CD4-positive, alpha-beta T cell (primary cell): Measurements from ENCODE around the gene MAP3K21. TPM values are rescaled to one million over a fixed set of nuclear protein-coding genes. Genes with fewer than 3 reads are reported as not detected.

ENCODE experiments used
- ATAC-seq: fragments of 200-7000 bp; cut with Tn5 transposase; one replicate; pipeline ENCODE4 v1.10.0; 2022; ENCODE audit warnings: mild to moderate bottlenecking; ENCODE audit not compliant: poor library complexity
- CTCF ChIA-PET: fragments of 350-600 bp; sonication (Branson Sonifier 250); formaldehyde crosslinking; loops from one replicate; lab custom pipeline; 2021; ENCODE audit warnings: antibody characterized with exemption, inconsistent platforms; lab: Charles Lee
- POLR2A ChIA-PET: fragments of 350-600 bp; sonication (Branson Sonifier 250); formaldehyde crosslinking; loops from one replicate; lab custom pipeline; 2021; ENCODE audit warnings: antibody characterized with exemption, inconsistent platforms; lab: Charles Lee
- DNase-seq, 14 experiments: peaks; one replicate each; pipeline ENCODE4 v3.0.0-alpha.2; 2013 to 2020; ENCODE audit warnings: mixed read lengths in 2 of 14
- H3K27ac ChIP-seq, 2 donors: one replicate each; pipeline versions ENCODE4 v1.5.1 to v1.7.0; 2013; ENCODE audit warnings: low read length in 2 of 2, low read depth in 1 of 2, mild to moderate bottlenecking in 1 of 2
- H3K27me3 ChIP-seq, 2 experiments: 1 replicate in 1 of 2; 2 replicates in 1 of 2; pipeline versions ENCODE4 v1.6.1 to v1.7.0; 2013; ENCODE audit warnings: low read length in 2 of 2, control low read depth in 1 of 2, mild to moderate bottlenecking in 1 of 2, moderate library complexity in 1 of 2; ENCODE audit not compliant: insufficient read depth in 2 of 2, control insufficient read depth in 1 of 2
- H3K36me3 ChIP-seq: one replicate; pipeline ENCODE4 v1.6.1; 2013; ENCODE audit warnings: low read length, control low read depth; ENCODE audit not compliant: insufficient read depth
- H3K4me1 ChIP-seq: one replicate; pipeline ENCODE4 v1.6.1; 2013; ENCODE audit warnings: low read length, control low read depth; ENCODE audit not compliant: insufficient read depth
- H3K4me3 ChIP-seq: one replicate; pipeline ENCODE4 v1.5.1; 2013; ENCODE audit warnings: mild to moderate bottlenecking, low read length, moderate library complexity
- H3K9me3 ChIP-seq, 2 experiments: 1 replicate in 1 of 2; 2 replicates in 1 of 2; pipeline versions ENCODE4 v1.6.1 to v1.7.0; 2013; ENCODE audit warnings: low read length in 2 of 2, mild to moderate bottlenecking in 2 of 2, control low read depth in 1 of 2, moderate library complexity in 1 of 2; ENCODE audit not compliant: control insufficient read depth in 1 of 2, insufficient read depth in 1 of 2
- H3K27ac Mint-ChIP-seq: one replicate; pipeline ENCODE4 v1.8.0; 2020; ENCODE audit warnings: mixed read lengths
- H3K27me3 Mint-ChIP-seq: one replicate; pipeline ENCODE4 v1.8.0; 2021; ENCODE audit warnings: mixed read lengths
- H3K36me3 Mint-ChIP-seq: one replicate; pipeline ENCODE4 v1.8.0; 2021; ENCODE audit warnings: low read depth, mixed read lengths
- H3K4me1 Mint-ChIP-seq: one replicate; pipeline ENCODE4 v1.8.0; 2021; ENCODE audit warnings: low read depth, mixed read lengths
- H3K4me3 Mint-ChIP-seq: one replicate; pipeline ENCODE4 v1.8.0; 2020; ENCODE audit warnings: mild to moderate bottlenecking, mixed read lengths
- H3K9me3 Mint-ChIP-seq: one replicate; pipeline ENCODE4 v1.8.0; 2020; ENCODE audit warnings: mixed read lengths
- CTCF ChIP-seq: fragments of 200-600 bp; IDR thresholded peaks from one replicate; pipeline ENCODE4 v1.8.0; 2022; ENCODE audit warnings: antibody characterized with exemption, mild to moderate bottlenecking
- intact Hi-C, 2 experiments: fragments of 100-400 bp; cut with DNase I in 1 of 2; cut with micrococcal nuclease in 1 of 2; formaldehyde crosslinking; loops; one replicate each; pipeline versions ENCODE4 v1.15.1 to v1.9.0; 2023 to 2025; cut with DNase I, micrococcal nuclease
- total RNA-seq, 174 experiments: library from RNA in 2 of 174; stranded (reverse) in 2 of 174; gene quantifications; one replicate each; pipeline ENCODE4 v1.2.3 and lab custom pipeline; 2021 to 2026

The MAP3K21 gene
- total RNA-seq, 2 experiments from 2014 or later = 0.95 to 0.99 TPM

- ATAC-seq (no peak), DNase-seq (no peak)
- H3K9me3 ChIP-seq = no peaks in the 10 kb centered on the region
- no peak overlapping the region for H3K27ac ChIP-seq
- Mint-ChIP-seq H3K27me3 (no peaks in the 10 kb centered on the region), H3K36me3 (no peaks in the 10 kb centered on the region), H3K4me1 (no peaks in the 10 kb centered on the region), H3K27ac (no peak overlapping the region), H3K4me3 (no peak overlapping the region), H3K9me3 (no peaks in the 10 kb centered on the region)
- no peak overlapping the region for H3K4me3 ChIP-seq
- ChIA-PET POLR2A (no interaction called here), CTCF (no interaction called here)
- no peak for TF ChIP-seq CTCF
- no peaks in the 10 kb centered on the region for H3K36me3 ChIP-seq
- no peaks in the 10 kb centered on the region for H3K27me3 ChIP-seq
- no peaks in the 10 kb centered on the region for H3K4me1 ChIP-seq
- intact Hi-C loops = no loop called here
Observed at GRCh38 chr1:233376382-233377110, 49.0 kb downstream of the MAP3K21 start.

- CTCF ChIA-PET = no interaction called here
- intact Hi-C loops = no loop called here
Observed at GRCh38 chr1:233379869-233380438, 52.4 kb downstream of the MAP3K21 start.

GRCh38 chr1:233381806-233382205 lies 54.3 kb downstream of the MAP3K21 start:
- Histone ChIP-seq H3K4me3 (no peak overlapping the region), H3K27ac (no peak overlapping the region), H3K9me3 (no peaks in the 10 kb centered on the region), H3K27me3 (no peaks in the 10 kb centered on the region), H3K36me3 (no peaks in the 10 kb centered on the region), H3K4me1 (no peaks in the 10 kb centered on the region)
- Mint-ChIP-seq H3K36me3 (peaks cover 5% of the 10 kb centered on the region), H3K9me3 (no peaks in the 10 kb centered on the region), H3K4me3 (no peak overlapping the region), H3K27me3 (no peaks in the 10 kb centered on the region), H3K27ac (no peak overlapping the region), H3K4me1 (no peaks in the 10 kb centered on the region)
- no peak for DNase-seq
- no peak for TF ChIP-seq CTCF
- no peak for ATAC-seq
- CTCF ChIA-PET = no interaction called here
- intact Hi-C loops = no loop called here
- POLR2A ChIA-PET = no interaction called here

More at GRCh38 chr1:233379869-233380438, 52.4 kb downstream of the MAP3K21 start:
- ATAC-seq (no peak), DNase-seq (no peak)
- POLR2A ChIA-PET = no interaction called here
- Histone ChIP-seq H3K9me3 (no peaks in the 10 kb centered on the region), H3K36me3 (no peaks in the 10 kb centered on the region), H3K4me3 (no peak overlapping the region), H3K27ac (no peak overlapping the region), H3K4me1 (no peaks in the 10 kb centered on the region), H3K27me3 (no peaks in the 10 kb centered on the region)
- no peak for TF ChIP-seq CTCF
- Mint-ChIP-seq H3K4me1 (no peaks in the 10 kb centered on the region), H3K27ac (no peak overlapping the region), H3K36me3 (peaks cover 5% of the 10 kb centered on the region), H3K9me3 (no peaks in the 10 kb centered on the region), H3K4me3 (no peak overlapping the region), H3K27me3 (no peaks in the 10 kb centered on the region)
